NCI-H2029 (cell line): ENCODE results near the gene NUFIP1.
A peak's percentile ranks its signal among the peaks of the same experiment; 100 is the strongest.
"Not testable (repeated sequence)": the region's sequence is repeated elsewhere in the genome, so short reads cannot be mapped to it uniquely, and the experiment has no call there.

ENCODE experiments used
- DNase-seq: peaks from one replicate; lab custom pipeline; 2025; lab: John Stamatoyannopoulos, UW

The NUFIP1 gene

DNA sequence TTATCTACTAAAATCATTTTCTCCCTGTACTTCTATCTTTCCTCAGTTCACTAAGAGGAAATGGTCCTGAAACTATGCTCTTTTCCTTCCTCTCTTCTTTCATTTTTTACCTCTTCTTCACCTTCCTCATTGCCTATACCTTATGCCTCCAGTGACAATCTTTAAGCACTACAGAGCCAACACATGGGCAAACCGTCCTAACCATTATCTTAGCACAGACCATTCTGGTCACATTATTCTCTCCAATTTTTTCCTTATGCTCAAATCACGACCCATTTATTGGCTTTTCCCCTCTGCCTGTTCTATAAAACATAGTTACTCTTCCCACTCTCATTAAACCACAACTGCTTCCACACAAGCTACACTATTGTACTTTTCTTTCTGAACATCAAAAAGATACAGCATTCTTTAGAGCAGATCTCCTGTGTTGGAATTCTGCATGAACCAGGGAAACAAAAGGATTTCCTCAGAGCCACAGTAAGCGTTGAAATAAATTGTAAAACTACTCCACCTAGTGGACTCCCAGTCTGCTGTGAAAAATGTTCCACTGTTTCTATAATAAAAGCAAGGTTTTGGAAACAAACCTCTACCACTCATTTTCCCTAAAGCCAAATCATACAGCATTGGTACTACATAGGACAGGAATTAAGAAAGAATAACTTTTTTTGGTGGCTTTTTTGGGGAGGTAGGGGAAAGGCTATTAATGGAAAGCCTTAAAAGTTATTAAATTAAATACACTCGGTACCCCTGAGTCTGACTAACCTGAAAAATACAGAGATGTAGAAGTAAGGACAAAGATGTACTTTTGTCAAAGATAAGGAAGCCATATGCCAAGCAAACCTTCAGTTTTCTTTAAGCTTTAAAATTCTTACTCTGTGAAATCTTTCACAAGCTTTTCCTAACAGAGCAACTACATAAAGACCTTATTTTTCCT, 19.5 kb downstream of the NUFIP1 start:
- DNase-seq, result peak; percentile 7

DNA sequence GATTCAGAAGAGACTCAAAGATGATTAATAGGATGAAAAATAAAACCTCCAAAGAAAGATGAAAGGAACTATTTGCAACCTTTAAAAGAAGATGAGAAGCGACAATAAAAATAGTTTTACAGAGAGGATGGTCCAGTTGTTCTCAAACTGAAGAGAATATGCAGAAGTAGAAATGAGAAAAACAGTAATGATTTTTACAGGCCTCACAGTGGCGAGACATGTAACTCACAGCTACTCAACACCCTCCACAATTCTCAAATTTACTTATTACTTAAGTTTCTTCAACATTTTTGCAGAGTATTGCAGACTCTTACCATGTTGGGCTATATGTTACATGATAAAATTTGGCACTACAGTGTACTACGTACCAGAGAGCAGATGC, 20.8 kb downstream of the NUFIP1 start:
- no peak for DNase-seq

DNA sequence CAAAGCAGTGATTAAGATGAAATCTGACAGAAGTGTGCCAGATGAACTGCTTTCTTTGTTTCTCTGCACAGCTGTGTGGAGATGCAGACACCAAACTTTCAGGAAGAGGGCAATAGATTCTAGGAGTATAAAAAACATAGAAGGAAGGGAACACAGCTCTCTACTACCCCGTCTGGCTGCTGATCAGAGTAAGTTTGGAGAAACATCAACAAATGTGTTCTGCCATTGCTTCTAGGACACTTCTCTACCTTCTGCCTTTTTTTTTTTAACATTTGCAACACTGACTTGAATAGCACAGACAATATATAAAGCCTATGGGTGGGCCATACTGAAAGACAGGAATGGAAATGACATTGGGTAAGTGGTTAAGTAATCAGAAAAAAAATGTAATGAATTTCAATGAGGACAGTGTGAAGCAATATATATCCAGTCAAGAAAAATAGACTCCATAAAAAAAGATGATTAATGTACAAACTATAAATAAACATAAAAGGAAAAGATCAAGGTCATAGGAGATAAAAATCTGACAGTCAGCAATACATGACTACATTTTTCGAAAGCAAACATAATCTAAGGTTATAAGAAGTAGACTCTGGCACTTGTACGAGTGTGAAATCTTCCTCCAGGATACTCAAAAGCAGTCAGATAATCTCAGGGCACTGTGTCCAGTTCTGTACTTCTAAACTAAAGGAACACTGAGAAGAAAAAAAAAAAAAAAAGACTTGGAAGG, 21.4 kb downstream of the NUFIP1 start:
- no peak for DNase-seq

DNA sequence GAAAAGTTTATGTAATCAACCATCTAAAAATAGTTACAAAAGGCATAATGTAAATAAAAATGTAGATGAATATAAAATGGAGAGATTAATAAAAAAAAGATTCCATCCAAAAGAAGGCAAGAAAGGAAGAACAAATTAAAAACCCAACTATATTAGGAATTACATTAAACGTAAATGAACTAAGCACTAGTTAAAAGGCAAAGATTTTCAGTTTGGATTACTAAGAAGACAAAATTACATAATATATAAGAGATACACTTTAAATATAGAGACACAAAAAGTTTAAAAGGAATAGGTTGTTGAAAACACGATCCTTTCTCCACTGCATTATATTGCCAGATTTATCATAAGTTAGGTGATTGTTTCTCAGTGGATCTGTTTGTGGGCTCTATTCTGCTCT, 27.3 kb downstream of the NUFIP1 start:
- DNase-seq, result no peak

DNA sequence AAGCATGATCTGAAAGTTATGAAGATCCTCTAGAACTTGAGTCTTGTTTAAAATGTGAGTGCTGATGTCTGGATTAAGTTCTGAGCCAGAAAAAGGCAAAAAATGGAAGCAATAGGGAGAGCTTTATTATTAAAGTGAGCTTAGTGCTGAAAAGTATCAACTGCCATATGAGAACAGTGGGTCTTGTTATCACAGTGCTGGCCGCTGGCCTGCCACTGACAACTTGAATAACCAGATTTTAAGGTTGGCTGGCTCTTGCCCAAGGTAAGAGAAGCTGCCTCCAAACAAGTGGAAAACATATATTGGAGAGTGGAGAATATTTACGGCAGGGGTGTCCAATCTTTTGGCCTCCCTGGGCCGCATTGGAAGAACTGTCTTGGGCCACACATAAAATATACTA, 33.9 kb downstream of the NUFIP1 start:
- no peak for DNase-seq

DNA sequence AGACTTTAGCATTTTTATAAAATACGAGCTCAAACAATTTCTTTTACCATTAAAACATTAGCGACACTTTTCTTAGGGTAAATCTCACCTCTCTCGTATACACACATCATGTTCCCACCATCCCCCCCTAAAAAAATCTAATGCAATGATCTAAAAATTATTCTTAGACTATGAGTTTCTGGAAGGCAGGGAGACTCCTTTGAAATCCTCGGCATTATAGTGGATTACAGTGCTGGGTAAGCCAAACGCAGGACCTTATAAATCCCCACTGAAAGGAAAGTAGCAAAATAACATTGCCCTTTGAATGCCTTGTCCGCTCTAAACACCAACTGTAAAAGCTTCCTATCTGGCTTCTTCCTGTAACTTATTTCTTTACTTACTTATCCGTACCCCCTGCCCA, 35.0 kb downstream of the NUFIP1 start:
- DNase-seq, result no peak

DNA sequence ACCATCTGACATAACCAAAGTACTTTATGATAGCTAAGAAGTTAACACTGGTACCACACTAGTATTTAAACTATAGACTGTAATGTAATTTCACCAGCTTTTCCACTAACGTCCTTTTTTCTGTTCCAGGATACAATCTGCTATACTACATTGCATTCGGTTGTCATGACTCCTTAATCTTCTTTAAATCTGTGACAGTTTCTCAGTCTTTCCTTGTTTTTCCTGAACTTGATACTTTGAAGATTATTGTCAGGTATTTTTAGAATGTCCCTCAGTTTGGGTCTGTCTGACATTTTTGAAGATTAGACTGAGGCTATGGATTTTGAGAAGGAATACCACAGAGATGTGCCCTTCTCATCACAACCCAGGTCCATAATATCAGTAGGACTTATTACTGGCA, 36.6 kb downstream of the NUFIP1 start:
- no peak for DNase-seq

- no peak for DNase-seq
Observed at GRCh38 chr13:44951184-44951583, 38.1 kb downstream of the NUFIP1 start.

- not testable (repeated sequence) for DNase-seq
Observed at GRCh38 chr13:44943411-44943810, 45.9 kb downstream of the NUFIP1 start.

GRCh38 chr13:44938854-44939253, 50.4 kb downstream of the NUFIP1 start:
- DNase-seq, result no peak

DNA sequence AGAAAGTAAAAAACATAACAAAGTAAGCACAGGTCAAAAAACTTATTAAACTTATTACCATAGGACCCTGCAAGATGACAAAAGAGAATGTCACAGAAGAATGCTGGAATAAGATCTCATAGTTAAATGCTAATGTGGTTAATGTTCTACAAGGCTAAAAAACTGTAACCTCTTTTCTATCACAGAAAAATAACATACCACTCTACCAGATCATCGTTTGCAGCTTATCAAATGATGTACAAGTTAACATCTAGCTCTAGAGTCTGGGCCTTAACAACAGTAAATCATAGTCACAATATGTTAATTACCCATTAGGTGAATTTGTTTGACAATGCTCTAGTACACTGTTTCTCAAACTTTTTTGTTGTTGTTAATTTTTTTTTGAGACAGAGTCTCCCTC, 53.0 kb downstream of the NUFIP1 start:
- DNase-seq, result no peak

GRCh38 chr13:44934724-44935123, 54.5 kb downstream of the NUFIP1 start:
- no peak for DNase-seq

- DNase-seq, result no peak
Observed at GRCh38 chr13:44932850-44933251, 56.4 kb downstream of the NUFIP1 start.

DNA sequence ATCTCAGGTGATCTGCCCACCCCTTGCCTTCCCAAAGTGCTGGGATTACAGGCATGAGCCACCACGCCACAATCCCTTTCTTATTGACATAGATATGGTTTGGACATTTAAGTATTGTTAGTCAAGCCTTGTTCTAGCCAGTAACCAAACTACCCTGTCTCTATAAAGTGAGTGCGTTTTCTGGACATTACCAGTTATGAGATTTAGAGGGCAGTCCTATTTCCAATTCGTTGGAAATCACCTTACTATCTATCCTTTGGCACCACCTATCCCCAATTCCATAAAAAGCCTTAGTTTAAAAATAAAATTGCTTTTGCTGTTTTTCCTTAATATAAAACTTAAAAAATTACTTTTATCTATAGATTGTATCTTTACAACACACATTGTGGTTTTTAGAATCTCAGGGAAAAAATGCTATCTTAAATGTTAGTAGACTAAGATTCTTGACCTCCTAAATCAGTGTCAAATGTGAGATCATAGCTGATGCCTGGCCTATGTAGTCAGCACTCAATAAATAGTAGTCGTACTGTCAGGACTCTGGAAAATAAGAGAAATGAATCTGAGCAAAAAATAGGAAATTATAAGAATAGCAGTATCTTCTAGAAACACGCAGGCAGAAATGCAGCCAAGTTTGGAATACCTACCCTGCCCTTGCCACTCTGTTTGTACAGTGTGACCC, 57.0 kb downstream of the NUFIP1 start:
- DNase-seq, result no peak

GRCh38 chr13:44930963-44931623, 58.2 kb downstream of the NUFIP1 start:
- DNase-seq, result peak; percentile 43

DNA sequence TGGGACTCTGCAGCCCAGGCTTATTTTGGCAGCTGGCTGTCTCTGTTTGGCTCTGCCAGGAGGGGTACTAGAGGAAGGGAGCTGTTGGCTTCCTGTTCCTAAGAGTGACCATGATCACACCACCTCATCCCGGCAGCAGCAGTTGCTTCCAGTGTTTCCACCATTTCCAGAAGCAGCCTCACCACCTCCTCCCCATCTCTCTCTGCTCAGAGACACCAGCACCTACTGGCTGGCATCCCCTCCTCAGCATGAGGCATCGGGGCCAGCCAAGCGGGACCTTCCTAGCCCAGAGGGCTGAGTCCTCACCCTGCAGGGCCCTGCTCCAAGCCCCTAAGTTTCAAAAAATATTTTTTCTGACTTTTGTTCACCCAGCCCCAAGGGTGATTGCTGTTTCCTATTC, 59.0 kb downstream of the NUFIP1 start:
- no peak for DNase-seq

GRCh38 chr13:44929692-44930091, 59.6 kb downstream of the NUFIP1 start:
- DNase-seq, result no peak

DNA sequence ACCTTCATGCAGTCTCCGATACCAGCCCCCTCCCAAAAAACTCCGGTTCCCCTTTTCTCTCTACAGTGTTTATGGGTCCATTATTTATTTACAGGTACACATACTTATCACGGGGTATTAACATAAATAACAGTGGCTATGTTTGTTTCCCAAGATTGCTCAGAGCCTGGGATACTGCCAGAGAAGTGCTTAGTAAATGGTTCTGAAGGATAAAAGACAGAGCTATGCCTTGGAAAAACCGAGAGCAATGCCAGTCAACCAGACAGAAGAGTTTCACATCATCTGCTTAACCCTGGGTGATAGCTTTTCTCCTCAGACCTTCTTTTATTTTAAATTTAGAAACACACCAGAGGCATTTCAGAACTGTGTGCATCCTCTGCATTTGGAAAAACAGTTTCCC, 61.3 kb downstream of the NUFIP1 start:
- no peak for DNase-seq

- DNase-seq, result peak; percentile 61
Observed at GRCh38 chr13:44921931-44922758, 67.1 kb downstream of the NUFIP1 start.

GRCh38 chr13:44921246-44921877, 67.9 kb downstream of the NUFIP1 start:
- no peak for DNase-seq

DNA sequence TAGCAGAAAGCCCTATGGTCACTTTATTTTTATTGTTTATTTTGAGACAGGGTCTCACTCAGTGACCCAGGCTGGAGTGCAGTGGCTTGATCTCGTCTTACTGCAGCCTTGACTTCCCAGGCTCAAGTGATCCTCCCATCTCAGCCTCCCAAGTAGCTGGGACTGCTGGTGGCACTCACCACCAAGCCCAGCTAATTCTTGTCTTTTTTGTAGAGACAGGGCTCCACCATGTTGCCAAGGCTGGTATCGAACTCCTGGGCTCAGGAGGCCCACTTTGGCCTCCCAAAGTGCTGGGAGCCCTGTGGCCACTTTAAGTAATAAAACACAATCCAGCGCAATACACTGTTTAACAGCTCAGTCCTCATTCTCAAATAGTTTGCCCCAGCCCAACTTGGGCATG, 69.3 kb downstream of the NUFIP1 start:
- DNase-seq, result no peak
